Aorta (tissue), 5 donors: Measurements from ENCODE around the gene PEBP1. TPM values are rescaled to one million over a fixed set of nuclear protein-coding genes. Genes with fewer than 3 reads are reported as not detected.

Experiments
- ATAC-seq: fragments of 200-7000 bp; cut with Tn5 transposase; one replicate; pipeline ENCODE4 v1.9.1; 2022; ENCODE audit warnings: moderate library complexity; ENCODE audit not compliant: low FRiP score
- DNase-seq, 2 donors: peaks; one replicate each; pipeline ENCODE4 v3.0.0-alpha.2; 2020
- H3K27ac ChIP-seq, 2 donors: one replicate each; pipeline ENCODE4 v1.5.1; 2013; ENCODE audit warnings: low read length in 2 of 2, mild to moderate bottlenecking in 2 of 2, moderate library complexity in 2 of 2, control low read depth in 1 of 2, inconsistent platforms in 1 of 2, low read depth in 1 of 2
- H3K27me3 ChIP-seq, 2 donors: one replicate each; pipeline ENCODE4 v1.6.1; 2013; ENCODE audit warnings: control low read depth in 1 of 2, low read length in 1 of 2, mild to moderate bottlenecking in 1 of 2, moderate library complexity in 1 of 2; ENCODE audit not compliant: insufficient read depth in 2 of 2, control insufficient read depth in 1 of 2
- H3K36me3 ChIP-seq, 2 donors: one replicate each; pipeline ENCODE4 v1.6.1; 2013; ENCODE audit warnings: control low read depth in 1 of 2, low read length in 1 of 2, mild to moderate bottlenecking in 1 of 2; ENCODE audit not compliant: insufficient read depth in 2 of 2, control insufficient read depth in 1 of 2
- H3K4me1 ChIP-seq, 2 donors: one replicate each; pipeline ENCODE4 v1.6.1; 2013; ENCODE audit warnings: low read length in 2 of 2, control low read depth in 1 of 2, mild to moderate bottlenecking in 1 of 2, moderate library complexity in 1 of 2; ENCODE audit not compliant: insufficient read depth in 2 of 2, control insufficient read depth in 1 of 2
- H3K4me3 ChIP-seq, 2 donors: one replicate each; pipeline ENCODE4 v1.5.1; 2013; ENCODE audit warnings: low read length in 2 of 2, control low read depth in 1 of 2, mild to moderate bottlenecking in 1 of 2
- H3K9me3 ChIP-seq: one replicate; pipeline ENCODE4 v1.6.1; 2013; ENCODE audit warnings: mild to moderate bottlenecking, low read length; ENCODE audit not compliant: control insufficient read depth
- WGBS, 2 donors: extraction: QIAGEN DNeasy Blood & Tissue Kit; methylation state at CpG; one replicate each; pipeline ENCODE4 v1.1.7; 2013; 5-methylcytosine and 5-hydroxymethylcytosine counted together
- intact Hi-C, 2 donors: fragments of 100-400 bp; cut with DNase I; formaldehyde crosslinking; loops; one replicate each; pipeline versions ENCODE4 v1.14.2 to v1.15.0; 2022
- polyA plus RNA-seq, 2 donors: library from polyadenylated mRNA; stranded (reverse); fragments of 200-250 nt; gene quantifications; one replicate each; pipeline ENCODE4 v1.2.3, GENCODE V29; 2013
- total RNA-seq, 2 donors: library from RNA; stranded (reverse); fragmentation: NEBNext Ultra II Directional; extraction: Animal tissue kit (Norgen Biotek cat#: 25700); gene quantifications; one replicate each; pipeline ENCODE4 v1.2.1, GENCODE V29; 2021
- donor health status: healthy with polysubstance abuse.
- donor health status: Bipolar disorder and iron deficiency.
- donor health status: DM: no; HTN: no; CAD: no.
- donor health status: DM: no; HTN: no; CAD: no.
- donor health status: DM: yes; HTN: yes; CAD: no.

Gene PEBP1
- total and polyA plus RNA-seq, 4 donors: 122 to 532 (median 215) TPM

- no peak for DNase-seq
- no peak for ATAC-seq
- intact Hi-C loops: no loop called here
- H3K4me3 ChIP-seq: no peak overlapping the region
- peaks cover 13% of the 10 kb centered on the region in 2 donors for H3K36me3 ChIP-seq
- H3K4me1 ChIP-seq: no peaks in the 10 kb centered on the region
- 91 to 94% methylated on average over 4 of the region's 4 CpGs for WGBS, 2 donors
- no peak overlapping the region for H3K27ac ChIP-seq
- H3K27me3 ChIP-seq: no peaks in the 10 kb centered on the region
- no peaks in the 10 kb centered on the region for H3K9me3 ChIP-seq
These were observed 40.0 kb downstream of the PEBP1 start for GRCh38 chr12:118175823-118176447.

GRCh38 chr12:118183155-118183554 is 47.2 kb downstream of the PEBP1 start:
- intact Hi-C loops: loop anchor here (5.0 kb wide), 2 partner anchors 189 to 194 kb away; partner anchors contain the start of genes SUDS3 (in 1 of the 2) and TAOK3 (in 1 of the 2)
- no peak overlapping the region for H3K27ac ChIP-seq
- no peaks in the 10 kb centered on the region for H3K9me3 ChIP-seq
- no peak overlapping the region for H3K4me3 ChIP-seq
- H3K27me3 ChIP-seq: no peaks in the 10 kb centered on the region
- no peak for ATAC-seq
- H3K4me1 ChIP-seq: peaks cover 0 to 3% of the 10 kb centered on the region in 2 donors
- peaks cover 0 to 3% of the 10 kb centered on the region in 2 donors for H3K36me3 ChIP-seq
- DNase-seq: no peak

- Histone ChIP-seq H3K27ac (no peak overlapping the region), H3K4me1 (peaks cover 0 to 3% of the 10 kb centered on the region in 2 donors), H3K9me3 (no peaks in the 10 kb centered on the region), H3K4me3 (no peak overlapping the region), H3K27me3 (no peaks in the 10 kb centered on the region), H3K36me3 (peaks cover 0 to 3% of the 10 kb centered on the region in 2 donors)
- intact Hi-C loops: loop anchor here (5.0 kb wide), 2 partner anchors 189 to 194 kb away; partner anchors contain the start of genes SUDS3 (in 1 of the 2) and TAOK3 (in 1 of the 2)
- DNase-seq: no peak
- no peak for ATAC-seq
These were observed 47.8 kb downstream of the PEBP1 start for GRCh38 chr12:118183711-118184110.

GRCh38 chr12:118185602-118186397 is 49.9 kb downstream of the PEBP1 start:
- Histone ChIP-seq H3K4me1 (peaks cover 0 to 3% of the 10 kb centered on the region in 2 donors), H3K9me3 (no peaks in the 10 kb centered on the region), H3K36me3 (no peaks in the 10 kb centered on the region), H3K27ac (no peak overlapping the region), H3K4me3 (no peak overlapping the region), H3K27me3 (no peaks in the 10 kb centered on the region)
- intact Hi-C loops: no loop called here
- 79 to 84% methylated on average over 5 of the region's 5 CpGs for WGBS, 2 donors
- DNase-seq: no peak
- ATAC-seq: no peak

GRCh38 chr12:118187751-118188435 is 52.0 kb downstream of the PEBP1 start:
- Histone ChIP-seq H3K27me3 (no peaks in the 10 kb centered on the region), H3K27ac (no peak overlapping the region), H3K9me3 (no peaks in the 10 kb centered on the region), H3K4me1 (peaks cover 0 to 3% of the 10 kb centered on the region in 2 donors), H3K36me3 (no peaks in the 10 kb centered on the region), H3K4me3 (no peak overlapping the region)
- intact Hi-C loops: no loop called here
- no peak for DNase-seq
- no peak for ATAC-seq
- 33 to 45% methylated on average over 6 of the region's 6 CpGs for WGBS, 2 donors

GRCh38 chr12:118188690-118189371 is 52.9 kb downstream of the PEBP1 start:
- peak overlapping the region in 1 of 2 donors; percentile 9 for H3K4me3 ChIP-seq
- peak in 1 of 2 donors; percentile 55 for DNase-seq

GRCh38 chr12:118189741-118190191 is 53.8 kb downstream of the PEBP1 start:
- peaks cover 0 to 3% of the 10 kb centered on the region in 2 donors for H3K4me1 ChIP-seq
- WGBS, 2 donors: 4 to 7% methylated on average over 14 of the region's 14 CpGs

More at GRCh38 chr12:118188690-118189371, 52.9 kb downstream of the PEBP1 start:
- peaks cover 0 to 3% of the 10 kb centered on the region in 2 donors for H3K4me1 ChIP-seq
- ATAC-seq: peak; percentile 88
- intact Hi-C loops: no loop called here
- no peaks in the 10 kb centered on the region for H3K27me3 ChIP-seq
- H3K36me3 ChIP-seq: no peaks in the 10 kb centered on the region
- peak overlapping the region in 1 of 2 donors; percentile 3 for H3K27ac ChIP-seq
- H3K9me3 ChIP-seq: no peaks in the 10 kb centered on the region
- 2 to 3% methylated on average over 10 of the region's 10 CpGs for WGBS, 2 donors

GRCh38 chr12:118190266-118190665 is 54.3 kb downstream of the PEBP1 start:
- Histone ChIP-seq H3K9me3 (no peaks in the 10 kb centered on the region), H3K27ac (peak overlapping the region; percentile 57 to 88), H3K4me1 (peaks cover 0 to 3% of the 10 kb centered on the region in 2 donors), H3K36me3 (no peaks in the 10 kb centered on the region), H3K4me3 (peak overlapping the region; percentile 39 to 98), H3K27me3 (no peaks in the 10 kb centered on the region)
- DNase-seq (no peak), ATAC-seq (peak; percentile 66)
- intact Hi-C loops: no loop called here
- WGBS, 2 donors: 5 to 6% methylated on average over 11 of the region's 11 CpGs

More at GRCh38 chr12:118189741-118190191, 53.8 kb downstream of the PEBP1 start:
- peak in 1 of 2 donors; percentile 73 for DNase-seq
- peak overlapping the region; percentile 1 to 71 for H3K27ac ChIP-seq
- H3K4me3 ChIP-seq: peak overlapping the region; percentile 39 to 98
- no peaks in the 10 kb centered on the region for H3K27me3 ChIP-seq
- ATAC-seq: peak; percentile 84
- intact Hi-C loops: no loop called here
- H3K9me3 ChIP-seq: no peaks in the 10 kb centered on the region
- H3K36me3 ChIP-seq: no peaks in the 10 kb centered on the region
